ENCODE measurements around the gene RASSF3. TPM values are rescaled to one million over a fixed set of nuclear protein-coding genes. Genes with fewer than 3 reads are reported as not detected.

Gene RASSF3
- total RNA-seq, 1 donor from 2014 or later: 31.8 TPM

- H3K27ac ChIP-seq (ENCODE audit: low read depth, low read length): no peak overlapping the region
- no peaks in the 10 kb centered on the region for H3K36me3 ChIP-seq (ENCODE audit: control insufficient read depth in 3 of 3, insufficient read depth in 3 of 3, low read length in 3 of 3)
- H3K9ac ChIP-seq (ENCODE audit: low read depth in 1 of 3, low read length in 3 of 3): no peak overlapping the region
- no peaks in the 10 kb centered on the region for H3K9me3 ChIP-seq (ENCODE audit: control insufficient read depth in 3 of 3, low read length in 3 of 3)
- H3K27me3 ChIP-seq (ENCODE audit: control insufficient read depth in 3 of 3, insufficient read depth in 3 of 3, low read length in 3 of 3): no peaks in the 10 kb centered on the region
- peaks cover 2 to 10% (median 2%) of the 10 kb centered on the region in 3 donors for H3K4me1 ChIP-seq (ENCODE audit: control insufficient read depth in 3 of 3, insufficient read depth in 3 of 3, low read length in 3 of 3)
- no peak overlapping the region for H3K4me3 ChIP-seq (ENCODE audit: low read length in 3 of 3)
Observed at GRCh38 chr12:64627771-64628170, 17.5 kb downstream of the RASSF3 start.

- Histone ChIP-seq H3K27ac (ENCODE audit: low read depth, low read length) (no peak overlapping the region), H3K9me3 (ENCODE audit: control insufficient read depth in 3 of 3, low read length in 3 of 3) (no peaks in the 10 kb centered on the region), H3K4me3 (ENCODE audit: low read length in 3 of 3) (no peak overlapping the region), H3K27me3 (ENCODE audit: control insufficient read depth in 3 of 3, insufficient read depth in 3 of 3, low read length in 3 of 3) (no peaks in the 10 kb centered on the region), H3K36me3 (ENCODE audit: control insufficient read depth in 3 of 3, insufficient read depth in 3 of 3, low read length in 3 of 3) (no peaks in the 10 kb centered on the region), H3K9ac (ENCODE audit: low read depth in 1 of 3, low read length in 3 of 3) (no peak overlapping the region), H3K4me1 (ENCODE audit: control insufficient read depth in 3 of 3, insufficient read depth in 3 of 3, low read length in 3 of 3) (peaks cover 0 to 4% (median 0%) of the 10 kb centered on the region in 3 donors)
Observed at GRCh38 chr12:64631197-64631596, 20.9 kb downstream of the RASSF3 start.

DNA sequence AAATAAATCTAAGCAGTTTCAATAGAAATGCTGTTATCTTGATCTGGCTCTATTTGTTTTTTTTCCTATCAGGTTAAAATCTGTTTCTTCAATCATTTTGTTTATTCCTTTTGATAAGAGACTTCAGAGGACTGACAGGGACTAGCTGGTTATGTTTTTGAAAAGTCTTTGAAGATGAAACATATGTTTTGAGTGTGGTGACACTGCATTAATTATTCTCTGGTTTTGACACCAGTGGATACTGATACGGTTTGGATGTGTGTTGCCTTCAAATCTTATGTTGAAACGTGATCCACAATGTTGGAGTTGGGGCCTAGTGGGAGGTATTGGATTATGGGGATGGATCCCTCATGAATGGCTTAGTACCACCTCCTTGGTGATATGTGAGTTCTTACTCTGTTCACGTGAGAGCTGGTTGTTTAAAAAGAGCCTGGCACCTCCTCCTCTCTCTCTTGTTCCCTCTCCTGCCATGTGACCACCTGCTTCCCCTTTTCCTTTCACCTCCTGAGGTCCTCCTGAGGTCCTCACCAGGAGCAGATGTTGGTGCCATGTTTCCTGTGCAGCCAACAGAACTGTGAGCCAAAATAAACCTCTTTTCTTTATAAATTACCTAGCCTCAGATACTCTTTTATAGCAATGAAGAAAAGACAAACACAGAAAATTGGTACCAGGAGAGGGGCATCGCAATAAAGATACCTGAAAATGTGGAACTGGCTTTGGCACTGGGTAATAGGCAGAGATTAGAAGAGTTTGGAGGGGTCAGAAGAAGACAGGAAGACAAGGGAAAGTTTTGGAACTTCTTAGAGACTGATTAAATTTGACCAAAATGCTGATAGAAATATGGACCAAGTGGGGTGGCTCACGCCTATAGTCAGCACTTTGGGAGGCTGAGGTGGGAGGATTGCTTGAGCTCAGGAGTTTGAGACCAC is 23.0 kb downstream of the RASSF3 start:
- Histone ChIP-seq H3K4me1 (ENCODE audit: control insufficient read depth in 3 of 3, insufficient read depth in 3 of 3, low read length in 3 of 3) (peaks cover 0 to 4% (median 0%) of the 10 kb centered on the region in 3 donors), H3K9me3 (ENCODE audit: control insufficient read depth in 3 of 3, low read length in 3 of 3) (no peaks in the 10 kb centered on the region), H3K9ac (ENCODE audit: low read depth in 1 of 3, low read length in 3 of 3) (no peak overlapping the region), H3K36me3 (ENCODE audit: control insufficient read depth in 3 of 3, insufficient read depth in 3 of 3, low read length in 3 of 3) (no peaks in the 10 kb centered on the region), H3K4me3 (ENCODE audit: low read length in 3 of 3) (no peak overlapping the region), H3K27ac (ENCODE audit: low read depth, low read length) (no peak overlapping the region), H3K27me3 (ENCODE audit: control insufficient read depth in 3 of 3, insufficient read depth in 3 of 3, low read length in 3 of 3) (no peaks in the 10 kb centered on the region)

DNA sequence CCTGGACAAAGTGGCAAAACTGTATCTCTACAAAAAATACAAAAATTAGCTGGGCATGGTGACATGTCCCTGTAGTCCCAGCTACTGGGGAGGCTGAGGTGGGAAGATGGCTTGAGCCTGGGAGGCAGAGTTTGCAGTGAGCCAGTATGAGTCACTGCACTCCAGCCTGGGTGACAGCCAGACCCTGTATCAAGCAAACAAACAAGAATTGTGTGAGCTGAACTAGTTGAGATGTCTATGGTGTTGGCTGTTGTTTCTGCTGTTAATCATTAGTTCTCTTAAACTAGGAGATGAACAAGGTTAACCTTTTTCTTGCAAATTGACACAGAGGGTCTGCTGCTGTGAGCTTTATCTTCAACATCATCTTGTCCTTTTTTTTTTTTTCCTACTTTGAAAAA is 23.6 kb downstream of the RASSF3 start:
- H3K4me1 ChIP-seq (ENCODE audit: control insufficient read depth in 3 of 3, insufficient read depth in 3 of 3, low read length in 3 of 3): peaks cover 0 to 4% (median 0%) of the 10 kb centered on the region in 3 donors
- H3K9ac ChIP-seq (ENCODE audit: low read depth in 1 of 3, low read length in 3 of 3): no peak overlapping the region
- H3K9me3 ChIP-seq (ENCODE audit: control insufficient read depth in 3 of 3, low read length in 3 of 3): no peaks in the 10 kb centered on the region
- H3K36me3 ChIP-seq (ENCODE audit: control insufficient read depth in 3 of 3, insufficient read depth in 3 of 3, low read length in 3 of 3): no peaks in the 10 kb centered on the region
- H3K27me3 ChIP-seq (ENCODE audit: control insufficient read depth in 3 of 3, insufficient read depth in 3 of 3, low read length in 3 of 3): no peaks in the 10 kb centered on the region
- no peak overlapping the region for H3K27ac ChIP-seq (ENCODE audit: low read depth, low read length)
- no peak overlapping the region for H3K4me3 ChIP-seq (ENCODE audit: low read length in 3 of 3)

- H3K4me1 ChIP-seq (ENCODE audit: control insufficient read depth in 3 of 3, insufficient read depth in 3 of 3, low read length in 3 of 3): peaks cover 0 to 4% (median 0%) of the 10 kb centered on the region in 3 donors
- no peaks in the 10 kb centered on the region for H3K36me3 ChIP-seq (ENCODE audit: control insufficient read depth in 3 of 3, insufficient read depth in 3 of 3, low read length in 3 of 3)
- H3K27ac ChIP-seq (ENCODE audit: low read depth, low read length): no peak overlapping the region
Observed at GRCh38 chr12:64634508-64635092, 24.3 kb downstream of the RASSF3 start.

DNA sequence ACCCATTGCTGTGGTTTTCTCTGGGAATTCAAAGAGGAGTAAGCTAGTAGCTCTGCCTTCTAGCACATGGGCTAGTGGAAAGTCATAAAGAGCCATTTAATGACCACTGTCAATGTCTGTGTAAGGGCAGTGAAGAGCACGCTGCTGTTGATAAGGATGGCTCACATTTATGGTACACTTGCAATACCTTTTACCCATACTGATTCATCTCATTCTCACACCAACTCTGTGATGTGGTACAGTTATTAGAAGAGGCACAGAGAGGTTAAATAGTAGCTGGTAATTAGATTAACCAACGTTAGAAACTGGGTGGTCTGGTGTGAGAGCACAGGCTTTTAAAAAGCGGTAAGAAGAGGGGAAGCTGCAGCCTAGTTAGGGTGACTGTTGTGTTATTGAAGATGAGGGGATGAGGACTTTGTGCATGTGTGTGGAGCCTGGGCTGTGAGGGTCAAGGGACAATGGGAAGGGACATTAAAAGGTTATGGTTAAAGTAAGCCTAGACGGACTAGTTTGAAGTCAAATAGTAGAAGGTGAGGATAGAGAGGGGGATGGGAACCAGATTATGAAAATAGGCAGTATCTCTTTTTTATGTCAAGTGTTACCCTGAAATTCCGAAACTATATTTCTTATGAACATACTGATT is 25.2 kb downstream of the RASSF3 start:
- no peaks in the 10 kb centered on the region for H3K9me3 ChIP-seq (ENCODE audit: control insufficient read depth in 3 of 3, low read length in 3 of 3)
- H3K27me3 ChIP-seq (ENCODE audit: control insufficient read depth in 3 of 3, insufficient read depth in 3 of 3, low read length in 3 of 3): no peaks in the 10 kb centered on the region
- H3K27ac ChIP-seq (ENCODE audit: low read depth, low read length): no peak overlapping the region
- H3K4me1 ChIP-seq (ENCODE audit: control insufficient read depth in 3 of 3, insufficient read depth in 3 of 3, low read length in 3 of 3): peaks cover 0 to 4% (median 0%) of the 10 kb centered on the region in 3 donors
- no peak overlapping the region for H3K4me3 ChIP-seq (ENCODE audit: low read length in 3 of 3)
- H3K36me3 ChIP-seq (ENCODE audit: control insufficient read depth in 3 of 3, insufficient read depth in 3 of 3, low read length in 3 of 3): no peaks in the 10 kb centered on the region
- no peak overlapping the region for H3K9ac ChIP-seq (ENCODE audit: low read depth in 1 of 3, low read length in 3 of 3)

More at GRCh38 chr12:64634508-64635092, 24.3 kb downstream of the RASSF3 start:
- Histone ChIP-seq H3K4me3 (ENCODE audit: low read length in 3 of 3) (no peak overlapping the region), H3K9me3 (ENCODE audit: control insufficient read depth in 3 of 3, low read length in 3 of 3) (no peaks in the 10 kb centered on the region), H3K27me3 (ENCODE audit: control insufficient read depth in 3 of 3, insufficient read depth in 3 of 3, low read length in 3 of 3) (no peaks in the 10 kb centered on the region), H3K9ac (ENCODE audit: low read depth in 1 of 3, low read length in 3 of 3) (no peak overlapping the region)

DNA sequence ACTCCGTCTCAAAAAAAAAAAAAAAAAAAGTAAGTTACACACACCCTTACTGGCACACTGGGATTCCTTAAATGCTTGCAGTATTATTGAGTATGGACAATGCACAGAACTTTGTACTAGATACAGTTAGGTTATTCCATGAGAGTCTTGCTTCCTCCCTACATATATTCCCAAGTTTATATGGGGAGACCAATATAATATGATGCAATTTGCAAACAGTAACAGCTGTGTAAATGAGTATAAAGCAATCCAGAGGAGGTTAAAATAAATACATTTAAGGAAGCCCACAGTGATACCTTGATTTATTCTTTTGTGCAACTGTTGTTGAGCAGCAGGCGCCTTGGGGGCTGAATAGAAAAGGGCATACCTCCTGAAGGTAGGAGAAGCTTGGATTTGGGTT is 26.6 kb downstream of the RASSF3 start:
- H3K27ac ChIP-seq (ENCODE audit: low read depth, low read length): no peak overlapping the region
- no peaks in the 10 kb centered on the region for H3K27me3 ChIP-seq (ENCODE audit: control insufficient read depth in 3 of 3, insufficient read depth in 3 of 3, low read length in 3 of 3)
- no peak overlapping the region for H3K4me3 ChIP-seq (ENCODE audit: low read length in 3 of 3)
- peaks cover 0 to 4% (median 0%) of the 10 kb centered on the region in 3 donors for H3K4me1 ChIP-seq (ENCODE audit: control insufficient read depth in 3 of 3, insufficient read depth in 3 of 3, low read length in 3 of 3)
- H3K36me3 ChIP-seq (ENCODE audit: control insufficient read depth in 3 of 3, insufficient read depth in 3 of 3, low read length in 3 of 3): no peaks in the 10 kb centered on the region
- H3K9me3 ChIP-seq (ENCODE audit: control insufficient read depth in 3 of 3, low read length in 3 of 3): no peaks in the 10 kb centered on the region
- no peak overlapping the region for H3K9ac ChIP-seq (ENCODE audit: low read depth in 1 of 3, low read length in 3 of 3)

- no peaks in the 10 kb centered on the region for H3K9me3 ChIP-seq (ENCODE audit: control insufficient read depth in 3 of 3, low read length in 3 of 3)
- no peaks in the 10 kb centered on the region for H3K4me1 ChIP-seq (ENCODE audit: control insufficient read depth in 3 of 3, insufficient read depth in 3 of 3, low read length in 3 of 3)
- no peak overlapping the region for H3K27ac ChIP-seq (ENCODE audit: low read depth, low read length)
- H3K36me3 ChIP-seq (ENCODE audit: control insufficient read depth in 3 of 3, insufficient read depth in 3 of 3, low read length in 3 of 3): no peaks in the 10 kb centered on the region
- no peaks in the 10 kb centered on the region for H3K27me3 ChIP-seq (ENCODE audit: control insufficient read depth in 3 of 3, insufficient read depth in 3 of 3, low read length in 3 of 3)
- no peak overlapping the region for H3K9ac ChIP-seq (ENCODE audit: low read depth in 1 of 3, low read length in 3 of 3)
- no peak overlapping the region for H3K4me3 ChIP-seq (ENCODE audit: low read length in 3 of 3)
Observed at GRCh38 chr12:64639466-64639865, 29.2 kb downstream of the RASSF3 start.

DNA sequence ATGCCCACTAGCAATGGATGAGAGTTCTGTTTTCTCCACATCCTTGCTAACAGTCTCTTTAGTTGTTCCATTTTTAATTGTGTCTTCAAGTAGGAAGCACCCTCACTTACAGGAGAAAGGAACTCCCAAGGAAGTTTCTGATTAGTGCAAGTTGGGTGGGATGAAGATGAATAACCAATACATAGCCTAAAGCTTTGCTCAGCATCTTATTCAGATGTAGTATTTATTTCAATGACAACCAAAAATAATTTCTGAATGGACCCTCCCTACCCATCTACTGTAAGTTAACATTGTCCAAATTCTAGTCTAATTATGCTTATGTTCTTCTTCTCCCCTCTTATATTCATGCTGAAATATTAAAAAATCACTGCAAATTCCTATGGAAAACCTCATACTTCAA is 36.0 kb downstream of the RASSF3 start:
- Histone ChIP-seq H3K4me1 (ENCODE audit: control insufficient read depth in 3 of 3, insufficient read depth in 3 of 3, low read length in 3 of 3) (peaks cover 0 to 2% (median 0%) of the 10 kb centered on the region in 3 donors), H3K4me3 (ENCODE audit: low read length in 3 of 3) (no peak overlapping the region), H3K27me3 (ENCODE audit: control insufficient read depth in 3 of 3, insufficient read depth in 3 of 3, low read length in 3 of 3) (no peaks in the 10 kb centered on the region)

GRCh38 chr12:64649487-64649886 is 39.2 kb downstream of the RASSF3 start:
- H3K9ac ChIP-seq (ENCODE audit: low read depth in 1 of 3, low read length in 3 of 3): no peak overlapping the region
- no peaks in the 10 kb centered on the region for H3K36me3 ChIP-seq (ENCODE audit: control insufficient read depth in 3 of 3, insufficient read depth in 3 of 3, low read length in 3 of 3)
- no peaks in the 10 kb centered on the region for H3K9me3 ChIP-seq (ENCODE audit: control insufficient read depth in 3 of 3, low read length in 3 of 3)
- H3K27me3 ChIP-seq (ENCODE audit: control insufficient read depth in 3 of 3, insufficient read depth in 3 of 3, low read length in 3 of 3): no peaks in the 10 kb centered on the region
- no peak overlapping the region for H3K4me3 ChIP-seq (ENCODE audit: low read length in 3 of 3)
- H3K4me1 ChIP-seq (ENCODE audit: control insufficient read depth in 3 of 3, insufficient read depth in 3 of 3, low read length in 3 of 3): peaks cover 0 to 2% (median 0%) of the 10 kb centered on the region in 3 donors
- no peak overlapping the region for H3K27ac ChIP-seq (ENCODE audit: low read depth, low read length)

More for the DNA sequence above, 36.0 kb downstream of the RASSF3 start:
- no peaks in the 10 kb centered on the region for H3K9me3 ChIP-seq (ENCODE audit: control insufficient read depth in 3 of 3, low read length in 3 of 3)
- no peak overlapping the region for H3K27ac ChIP-seq (ENCODE audit: low read depth, low read length)
- H3K36me3 ChIP-seq (ENCODE audit: control insufficient read depth in 3 of 3, insufficient read depth in 3 of 3, low read length in 3 of 3): no peaks in the 10 kb centered on the region
- H3K9ac ChIP-seq (ENCODE audit: low read depth in 1 of 3, low read length in 3 of 3): no peak overlapping the region
